ENCODE results near the gene SLC25A34. TPM values are rescaled to one million over a fixed set of nuclear protein-coding genes. Genes with fewer than 3 reads are reported as not detected.
A peak's percentile ranks its signal among the peaks of the same experiment; 100 is the strongest.

The SLC25A34 gene
- total RNA-seq, 1 donor from 2014 or later = 0.73 TPM

DNA sequence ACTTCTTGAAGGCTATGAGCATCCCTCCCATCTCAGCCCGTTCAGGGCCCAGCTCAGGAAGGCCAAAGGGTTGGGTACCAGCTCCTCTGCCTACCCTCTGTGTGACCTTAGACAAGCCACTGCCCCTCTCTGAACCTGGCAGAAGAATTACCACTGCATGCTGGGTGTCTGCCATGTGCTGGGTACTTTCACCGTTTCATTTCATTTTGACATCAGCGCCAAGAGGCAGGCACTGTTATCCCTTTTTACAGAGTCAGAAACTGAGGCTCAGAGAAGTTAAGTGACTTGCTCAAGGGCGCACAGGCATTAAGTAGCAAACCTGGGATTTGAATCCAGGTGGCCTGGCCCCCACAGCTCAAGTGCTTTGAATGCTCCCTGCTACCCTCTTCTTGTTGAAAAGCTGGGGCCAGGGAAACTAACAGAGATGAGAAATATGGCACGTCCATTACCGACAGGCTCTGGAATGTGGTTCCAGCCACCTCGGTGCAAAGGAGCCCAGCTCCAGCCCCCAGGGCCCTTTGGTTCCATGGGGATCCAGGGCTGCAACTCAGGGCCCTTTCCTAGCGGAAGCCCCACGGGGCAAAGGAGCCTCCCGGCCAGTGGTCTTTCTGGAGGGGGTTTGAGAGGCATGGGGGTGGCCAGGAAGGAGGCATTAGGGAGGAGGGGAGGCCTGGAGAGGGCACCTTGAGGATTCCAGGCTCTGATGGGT, 12.8 kb downstream of the SLC25A34 start:
- H3K27ac ChIP-seq (ENCODE audit: low read depth, low read length) = no peak overlapping the region
- Mint-ChIP-seq H3K9me3 (ENCODE audit: unreplicated experiment) (peaks cover 1% of the 10 kb centered on the region), H3K27me3 (ENCODE audit: low read depth, unreplicated experiment) (peaks cover 15% of the 10 kb centered on the region), H3K36me3 (ENCODE audit: low read depth, unreplicated experiment) (no peaks in the 10 kb centered on the region), H3K4me3 (ENCODE audit: unreplicated experiment) (no peak overlapping the region), H3K27ac (ENCODE audit: unreplicated experiment) (no peak overlapping the region), H3K4me1 (ENCODE audit: low read depth, unreplicated experiment) (no peaks in the 10 kb centered on the region)
- TF ChIP-seq, protein P1, sequence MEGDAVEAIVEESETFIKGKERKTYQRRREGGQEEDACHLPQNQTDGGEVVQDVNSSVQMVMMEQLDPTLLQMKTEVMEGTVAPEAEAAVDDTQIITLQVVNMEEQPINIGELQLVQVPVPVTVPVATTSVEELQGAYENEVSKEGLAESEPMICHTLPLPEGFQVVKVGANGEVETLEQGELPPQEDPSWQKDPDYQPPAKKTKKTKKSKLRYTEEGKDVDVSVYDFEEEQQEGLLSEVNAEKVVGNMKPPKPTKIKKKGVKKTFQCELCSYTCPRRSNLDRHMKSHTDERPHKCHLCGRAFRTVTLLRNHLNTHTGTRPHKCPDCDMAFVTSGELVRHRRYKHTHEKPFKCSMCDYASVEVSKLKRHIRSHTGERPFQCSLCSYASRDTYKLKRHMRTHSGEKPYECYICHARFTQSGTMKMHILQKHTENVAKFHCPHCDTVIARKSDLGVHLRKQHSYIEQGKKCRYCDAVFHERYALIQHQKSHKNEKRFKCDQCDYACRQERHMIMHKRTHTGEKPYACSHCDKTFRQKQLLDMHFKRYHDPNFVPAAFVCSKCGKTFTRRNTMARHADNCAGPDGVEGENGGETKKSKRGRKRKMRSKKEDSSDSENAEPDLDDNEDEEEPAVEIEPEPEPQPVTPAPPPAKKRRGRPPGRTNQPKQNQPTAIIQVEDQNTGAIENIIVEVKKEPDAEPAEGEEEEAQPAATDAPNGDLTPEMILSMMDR (IDR thresholded peaks at IDR 0.05; ENCODE audit: insufficient read depth, low read depth, low read length) = no peak
- TF ChIP-seq EZH2 (IDR thresholded peaks at IDR 0.05; ENCODE audit: insufficient read depth, low read length) = no peak
- no peak overlapping the region for H3K4me3 ChIP-seq (ENCODE audit: insufficient read depth, low read depth, low read length)
- DNase-seq (ENCODE audit: low read depth) (no peak), FAIRE-seq (no peak)
- H4K20me1 ChIP-seq (ENCODE audit: insufficient read depth, low read length) = no peaks in the 10 kb centered on the region
- H3K79me2 ChIP-seq (ENCODE audit: insufficient read depth, low read length) = no peaks in the 10 kb centered on the region
- peak overlapping the region; percentile 31 for H3K4me2 ChIP-seq (ENCODE audit: low read length)
- peak overlapping the region; percentile 49 for H2AFZ ChIP-seq (ENCODE audit: low read depth, low read length)
- no peaks in the 10 kb centered on the region for H3K27me3 ChIP-seq (ENCODE audit: insufficient read depth, low read length)
- no peaks in the 10 kb centered on the region for H3K9me3 ChIP-seq (ENCODE audit: insufficient read depth, low read depth, low read length)
- no peak overlapping the region for H3K9ac ChIP-seq (ENCODE audit: low read length)
- H3K4me1 ChIP-seq (ENCODE audit: insufficient read depth, low read length) = peaks cover 13% of the 10 kb centered on the region
- no peaks in the 10 kb centered on the region for H3K36me3 ChIP-seq (ENCODE audit: insufficient read depth, low read length)

DNA sequence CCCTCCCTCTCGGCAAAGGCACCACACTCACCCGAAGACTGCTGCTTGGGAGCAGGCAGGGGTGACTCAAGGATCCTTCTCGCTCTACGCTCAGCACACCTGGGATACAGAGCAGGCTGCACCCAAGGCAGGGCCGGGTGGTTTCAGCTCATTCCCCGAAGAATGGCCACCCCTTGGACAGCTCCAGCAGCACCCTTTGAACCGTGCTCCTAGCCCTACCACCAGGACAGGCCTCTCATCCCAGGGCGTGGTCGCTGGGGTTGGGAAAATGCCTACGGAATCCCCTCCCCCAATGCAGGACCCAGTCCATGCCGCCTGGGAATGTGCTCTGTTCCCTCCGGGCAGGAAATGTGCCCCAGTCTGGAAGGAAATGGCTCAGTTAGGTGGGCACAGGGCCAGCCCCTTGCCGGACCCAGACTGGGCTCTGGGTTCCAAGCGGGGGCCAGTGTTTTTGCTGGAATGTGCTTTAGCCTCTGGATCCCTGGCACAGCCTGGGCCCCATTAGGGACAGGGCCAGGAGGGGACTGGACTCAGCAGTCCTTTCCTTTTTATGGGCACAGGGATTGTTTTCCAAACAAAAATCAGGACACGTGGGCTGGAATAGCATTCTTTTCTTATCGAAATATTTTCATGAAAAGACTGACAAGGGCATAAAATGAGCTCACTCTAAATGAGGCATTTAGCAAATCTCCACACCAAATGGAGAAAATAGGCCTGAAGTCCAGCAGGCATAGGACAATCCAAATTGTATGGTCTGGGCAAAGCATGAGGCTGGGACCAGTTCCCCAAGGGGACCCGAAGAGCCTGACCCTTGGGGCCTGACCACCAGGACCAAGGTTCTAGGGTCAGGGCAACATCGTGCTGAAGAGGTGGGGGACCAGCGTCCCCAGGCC, 13.6 kb downstream of the SLC25A34 start:
- DNase-seq (ENCODE audit: low read depth) (peak; percentile 16), FAIRE-seq (no peak)
- Histone ChIP-seq H3K36me3 (ENCODE audit: insufficient read depth, low read length) (no peaks in the 10 kb centered on the region), H4K20me1 (ENCODE audit: insufficient read depth, low read length) (no peaks in the 10 kb centered on the region), H3K79me2 (ENCODE audit: insufficient read depth, low read length) (no peaks in the 10 kb centered on the region), H3K4me2 (ENCODE audit: low read length) (peak overlapping the region; percentile 31), H2AFZ (ENCODE audit: low read depth, low read length) (peak overlapping the region; percentile 49), H3K4me3 (ENCODE audit: insufficient read depth, low read depth, low read length) (no peak overlapping the region), H3K4me1 (ENCODE audit: insufficient read depth, low read length) (peaks cover 13% of the 10 kb centered on the region), H3K27me3 (ENCODE audit: insufficient read depth, low read length) (no peaks in the 10 kb centered on the region), H3K9me3 (ENCODE audit: insufficient read depth, low read depth, low read length) (no peaks in the 10 kb centered on the region), H3K27ac (ENCODE audit: low read depth, low read length) (no peak overlapping the region), H3K9ac (ENCODE audit: low read length) (no peak overlapping the region)
- peaks cover 1% of the 10 kb centered on the region for H3K9me3 Mint-ChIP-seq (ENCODE audit: unreplicated experiment)
- H3K27me3 Mint-ChIP-seq (ENCODE audit: low read depth, unreplicated experiment) = peaks cover 12% of the 10 kb centered on the region
- H3K27ac Mint-ChIP-seq (ENCODE audit: unreplicated experiment) = no peak overlapping the region
- H3K4me3 Mint-ChIP-seq (ENCODE audit: unreplicated experiment) = no peak overlapping the region
- no peaks in the 10 kb centered on the region for H3K36me3 Mint-ChIP-seq (ENCODE audit: low read depth, unreplicated experiment)
- TF ChIP-seq, protein P1 (IDR thresholded peaks at IDR 0.05; ENCODE audit: insufficient read depth, low read depth, low read length) = no peak
- H3K4me1 Mint-ChIP-seq (ENCODE audit: low read depth, unreplicated experiment) = no peaks in the 10 kb centered on the region

Data from astrocyte (in vitro differentiated cells and primary cell).